ENCODE results near the gene RANBP3. TPM values are rescaled to one million over a fixed set of nuclear protein-coding genes. Genes with fewer than 3 reads are reported as not detected.

Gene RANBP3
- total RNA-seq, 3 donors from 2014 or later (not counting 1 experiment from before 2014, with no cell fraction given), result 73.9 to 95.2 (median 89.7) TPM

DNA sequence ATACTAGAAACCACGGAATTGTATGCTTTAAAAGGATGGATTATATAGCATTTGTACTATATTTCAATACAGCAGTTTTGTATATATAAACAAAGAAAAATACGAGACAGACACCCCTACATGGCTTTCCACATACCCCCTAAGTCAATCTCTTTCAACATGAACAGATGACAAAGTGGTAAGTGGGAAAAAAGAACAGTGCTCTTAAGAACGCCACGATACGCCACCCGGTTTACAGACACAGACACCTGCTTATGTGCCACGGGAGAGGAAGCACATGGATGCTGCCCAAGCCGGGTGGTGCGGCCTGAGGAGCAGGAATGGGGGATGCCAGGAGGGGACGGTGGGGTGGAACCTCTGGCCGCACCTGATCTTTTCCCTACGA lies 55.8 kb downstream of the RANBP3 start:
- ATAC-seq (no peak), DNase-seq (no peak)
- Histone ChIP-seq H3K27me3 (ENCODE audit: control insufficient read depth, insufficient read depth, low read length) (no peaks in the 10 kb centered on the region), H3K36me3 (ENCODE audit: control insufficient read depth, insufficient read depth, low read length) (peaks cover 78% of the 10 kb centered on the region), H3K4me3 (ENCODE audit: low read length) (no peak overlapping the region), H3K4me1 (ENCODE audit: control insufficient read depth, insufficient read depth, low read length) (no peaks in the 10 kb centered on the region), H3K27ac (ENCODE audit: low read length) (no peak overlapping the region), H3K9me3 (ENCODE audit: control insufficient read depth, insufficient read depth, low read length) (no peaks in the 10 kb centered on the region)
- WGBS (ENCODE audit: insufficient coverage), result 97% methylated on average over 10 of the region's 12 CpGs
- Mint-ChIP-seq H3K27ac (no peak overlapping the region), H3K4me3 (no peak overlapping the region), H3K4me1 (no peaks in the 10 kb centered on the region), H3K27me3 (ENCODE audit: low read depth in 2 of 2) (no peaks in the 10 kb centered on the region), H3K36me3 (no peaks in the 10 kb centered on the region), H3K9me3 (no peaks in the 10 kb centered on the region)
- intact Hi-C loops (cut with micrococcal nuclease), result no loop called here
- TF ChIP-seq, protein P1, sequence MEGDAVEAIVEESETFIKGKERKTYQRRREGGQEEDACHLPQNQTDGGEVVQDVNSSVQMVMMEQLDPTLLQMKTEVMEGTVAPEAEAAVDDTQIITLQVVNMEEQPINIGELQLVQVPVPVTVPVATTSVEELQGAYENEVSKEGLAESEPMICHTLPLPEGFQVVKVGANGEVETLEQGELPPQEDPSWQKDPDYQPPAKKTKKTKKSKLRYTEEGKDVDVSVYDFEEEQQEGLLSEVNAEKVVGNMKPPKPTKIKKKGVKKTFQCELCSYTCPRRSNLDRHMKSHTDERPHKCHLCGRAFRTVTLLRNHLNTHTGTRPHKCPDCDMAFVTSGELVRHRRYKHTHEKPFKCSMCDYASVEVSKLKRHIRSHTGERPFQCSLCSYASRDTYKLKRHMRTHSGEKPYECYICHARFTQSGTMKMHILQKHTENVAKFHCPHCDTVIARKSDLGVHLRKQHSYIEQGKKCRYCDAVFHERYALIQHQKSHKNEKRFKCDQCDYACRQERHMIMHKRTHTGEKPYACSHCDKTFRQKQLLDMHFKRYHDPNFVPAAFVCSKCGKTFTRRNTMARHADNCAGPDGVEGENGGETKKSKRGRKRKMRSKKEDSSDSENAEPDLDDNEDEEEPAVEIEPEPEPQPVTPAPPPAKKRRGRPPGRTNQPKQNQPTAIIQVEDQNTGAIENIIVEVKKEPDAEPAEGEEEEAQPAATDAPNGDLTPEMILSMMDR (IDR thresholded peaks at IDR 0.05), result no peak

DNA sequence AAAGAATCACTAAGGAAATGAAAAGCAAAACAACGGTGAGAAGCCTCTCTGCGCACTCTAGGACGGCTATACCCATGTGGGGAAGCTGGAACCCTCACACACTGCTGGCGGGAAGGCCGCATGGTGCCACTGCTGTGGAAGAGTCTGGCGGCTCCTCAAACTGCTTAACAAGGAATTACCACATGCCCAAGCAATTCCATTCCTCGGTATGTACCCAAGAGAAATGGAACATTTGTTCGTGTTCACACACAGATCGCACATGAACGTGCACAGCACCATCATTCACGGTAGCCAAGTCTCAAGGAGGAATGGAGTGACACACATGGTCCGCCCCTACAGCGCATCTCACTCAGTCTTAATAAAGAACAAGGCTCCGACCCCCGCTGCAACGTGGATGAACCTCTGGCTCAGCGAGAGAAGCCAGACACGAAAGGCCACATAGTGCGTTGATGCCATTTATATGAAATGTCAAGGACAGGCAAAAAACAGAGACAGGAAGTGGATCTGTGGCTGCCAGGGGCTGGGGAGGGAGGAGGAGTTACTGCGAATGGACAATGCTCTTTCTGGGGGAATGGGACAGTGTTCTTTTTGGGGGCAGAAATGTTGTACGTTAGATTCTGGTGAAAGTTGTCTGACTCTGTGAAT lies 56.3 kb downstream of the RANBP3 start:
- no peak overlapping the region for H3K27ac ChIP-seq (ENCODE audit: low read length)
- no peaks in the 10 kb centered on the region for H3K9me3 Mint-ChIP-seq
- H3K27me3 ChIP-seq (ENCODE audit: control insufficient read depth, insufficient read depth, low read length), result no peaks in the 10 kb centered on the region
- H3K27me3 Mint-ChIP-seq (ENCODE audit: low read depth in 2 of 2), result no peaks in the 10 kb centered on the region
- no peaks in the 10 kb centered on the region for H3K9me3 ChIP-seq (ENCODE audit: control insufficient read depth, insufficient read depth, low read length)
- TF ChIP-seq, protein P1 (IDR thresholded peaks at IDR 0.05), result no peak
- intact Hi-C loops (cut with micrococcal nuclease), result no loop called here
- H3K27ac Mint-ChIP-seq, result no peak overlapping the region
- 94% methylated on average over 21 of the region's 21 CpGs for WGBS (ENCODE audit: insufficient coverage)
- no peak overlapping the region for H3K4me3 ChIP-seq (ENCODE audit: low read length)
- peaks cover 78% of the 10 kb centered on the region for H3K36me3 ChIP-seq (ENCODE audit: control insufficient read depth, insufficient read depth, low read length)
- ATAC-seq (no peak), DNase-seq (no peak)
- H3K36me3 Mint-ChIP-seq, result no peaks in the 10 kb centered on the region
- H3K4me1 Mint-ChIP-seq, result no peaks in the 10 kb centered on the region
- H3K4me3 Mint-ChIP-seq, result no peak overlapping the region
- H3K4me1 ChIP-seq (ENCODE audit: control insufficient read depth, insufficient read depth, low read length), result no peaks in the 10 kb centered on the region

DNA sequence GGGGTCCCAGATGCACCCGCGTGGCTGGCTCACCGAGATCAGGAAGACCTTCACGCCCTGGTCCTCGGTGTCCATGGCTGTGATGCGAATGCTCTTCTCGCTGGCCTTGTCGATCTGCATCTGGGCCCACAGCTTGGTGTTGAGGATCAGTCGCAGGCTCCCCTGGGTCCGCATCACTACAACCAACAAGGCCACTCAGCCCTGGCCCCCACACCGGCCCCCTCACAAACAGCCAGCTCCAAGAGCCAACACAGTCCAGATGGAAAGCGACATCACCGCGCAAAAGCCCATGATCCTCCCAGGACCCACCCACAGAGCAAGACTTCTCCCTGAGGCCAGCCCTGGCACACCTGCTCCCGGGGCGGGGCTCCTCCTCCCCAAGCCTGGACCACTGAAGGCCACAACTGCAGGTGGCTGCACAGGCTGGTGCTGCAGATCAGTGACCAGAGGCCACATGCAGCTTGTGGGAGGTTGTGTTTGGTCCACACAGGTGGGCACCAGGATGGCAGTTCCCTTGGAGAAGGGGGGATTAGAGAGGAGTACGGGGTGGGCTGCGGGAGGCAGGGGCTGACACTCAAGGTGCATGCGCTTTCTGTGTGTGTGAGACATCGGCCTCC lies 59.4 kb downstream of the RANBP3 start:
- Mint-ChIP-seq H3K4me3 (no peak overlapping the region), H3K27me3 (ENCODE audit: low read depth in 2 of 2) (no peaks in the 10 kb centered on the region), H3K9me3 (no peaks in the 10 kb centered on the region), H3K36me3 (no peaks in the 10 kb centered on the region), H3K27ac (no peak overlapping the region), H3K4me1 (no peaks in the 10 kb centered on the region)
- H3K9me3 ChIP-seq (ENCODE audit: control insufficient read depth, insufficient read depth, low read length), result no peaks in the 10 kb centered on the region
- H3K27ac ChIP-seq (ENCODE audit: low read length), result no peak overlapping the region
- DNase-seq, result no peak
- no peaks in the 10 kb centered on the region for H3K4me1 ChIP-seq (ENCODE audit: control insufficient read depth, insufficient read depth, low read length)
- 98% methylated on average over 20 of the region's 20 CpGs for WGBS (ENCODE audit: insufficient coverage)
- H3K27me3 ChIP-seq (ENCODE audit: control insufficient read depth, insufficient read depth, low read length), result no peaks in the 10 kb centered on the region
- intact Hi-C loops (cut with micrococcal nuclease), result no loop called here
- TF ChIP-seq, protein P1 (IDR thresholded peaks at IDR 0.05), result no peak
- no peak overlapping the region for H3K4me3 ChIP-seq (ENCODE audit: low read length)
- no peak for ATAC-seq
- peaks cover 68% of the 10 kb centered on the region for H3K36me3 ChIP-seq (ENCODE audit: control insufficient read depth, insufficient read depth, low read length)

Measured in natural killer cell (primary cell).